Activated gamma-delta T cell treated with anti-CD3 and anti-CD28 coated beads, Interleukin-2, amount 50 U/mL, for 16 hours (primary cell): ENCODE results near the gene CORO2B.
"Not testable (repeated sequence)": the region's sequence is repeated elsewhere in the genome, so short reads cannot be mapped to it uniquely, and the experiment has no call there.

Source experiments
- DNase-seq: peaks from one replicate; pipeline ENCODE4 v3.0.0-alpha.2; 2020; ENCODE audit warnings: low read depth

Gene CORO2B

DNA sequence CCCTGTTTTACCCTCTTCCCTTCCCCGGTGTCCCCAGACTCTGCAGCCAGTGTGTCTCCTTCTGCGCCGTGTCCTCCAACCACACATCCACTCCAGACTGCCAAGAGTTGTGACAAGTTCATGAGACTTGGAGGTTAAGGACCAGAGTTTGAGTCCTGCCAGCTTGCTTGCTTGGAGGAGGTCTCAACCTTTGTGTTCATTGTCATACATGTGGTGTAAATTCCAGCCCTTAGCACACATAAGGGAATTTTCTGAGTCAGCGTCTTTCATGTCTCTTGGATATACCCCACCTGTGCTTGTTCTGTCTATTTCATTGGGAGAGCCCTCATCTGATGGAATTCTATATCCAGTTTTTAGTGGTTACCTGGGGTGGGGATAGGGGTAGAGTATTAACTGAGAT lies 13.3 kb downstream of the CORO2B start:
- no peak for DNase-seq

DNA sequence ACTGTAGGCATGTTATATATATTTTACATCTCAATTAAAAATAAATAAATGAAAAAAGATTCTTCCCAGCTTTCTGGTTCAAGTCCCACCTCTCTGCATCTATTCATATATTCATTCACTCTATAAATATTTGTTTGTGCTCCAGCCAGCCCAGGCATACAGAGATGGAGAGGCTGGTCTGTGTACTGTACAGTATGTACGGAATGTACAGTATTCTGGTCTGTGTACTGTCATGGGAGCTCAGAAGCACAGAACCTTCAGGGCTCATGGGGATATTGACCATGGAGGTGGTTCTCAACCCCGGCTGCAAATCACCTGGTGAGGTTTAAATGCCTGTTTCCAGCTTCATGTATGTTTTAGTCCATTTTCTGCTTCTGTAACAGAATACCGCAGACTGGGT lies 13.8 kb downstream of the CORO2B start:
- DNase-seq = no peak

DNA sequence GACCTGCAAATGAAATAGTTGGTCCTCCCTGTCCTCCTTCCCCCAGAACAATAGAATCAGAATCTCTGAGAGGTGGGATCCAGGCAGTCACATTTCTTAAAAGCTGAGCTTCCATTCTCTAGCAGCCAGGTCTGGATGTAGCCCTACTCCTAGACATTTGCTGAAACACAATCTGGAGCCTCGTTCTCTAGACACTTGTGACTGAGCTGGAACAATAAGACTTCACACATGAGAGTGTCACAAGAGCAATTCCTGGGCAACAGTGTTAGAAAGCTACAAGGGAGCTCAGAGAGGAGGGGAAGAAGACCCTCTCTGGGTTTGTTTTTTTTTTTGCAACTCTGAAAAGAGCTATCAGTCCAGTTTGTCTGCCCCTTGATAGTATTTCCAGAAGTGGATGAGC lies 14.5 kb downstream of the CORO2B start:
- DNase-seq = no peak

DNA sequence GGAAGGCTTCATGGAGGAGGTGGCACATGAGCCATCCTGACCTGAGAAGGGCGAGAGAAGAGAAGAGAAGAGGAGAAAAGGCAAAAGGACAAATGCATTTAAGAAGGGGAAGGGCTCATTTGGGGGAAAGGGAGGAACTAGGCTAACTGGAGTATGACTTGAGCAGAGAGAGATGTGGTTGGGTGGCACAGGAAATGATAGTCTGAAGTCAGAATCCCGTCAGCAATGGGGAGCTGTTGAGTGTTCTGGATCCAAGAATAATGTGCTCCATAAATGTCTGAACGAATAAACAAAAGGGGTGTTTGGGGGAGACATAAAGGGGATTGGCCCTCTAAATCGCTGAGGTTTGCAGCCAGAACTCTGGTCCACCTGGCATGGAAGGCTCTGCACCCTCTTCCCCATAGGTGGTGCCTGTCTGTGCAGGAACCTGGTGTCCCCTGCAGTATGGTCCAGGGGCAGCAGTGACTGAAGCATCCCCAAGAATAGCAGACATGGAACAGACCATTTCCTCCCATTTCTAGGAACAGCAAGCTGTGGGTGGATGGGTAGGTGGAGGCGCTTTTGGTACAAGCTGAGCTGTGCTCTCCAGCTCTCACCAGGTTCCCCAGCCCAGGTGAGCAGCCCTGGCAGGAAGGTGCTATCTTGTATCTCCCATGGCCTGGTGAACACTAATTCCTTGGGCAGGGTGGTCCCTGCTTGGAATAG lies 15.2 kb downstream of the CORO2B start:
- no peak for DNase-seq

DNA sequence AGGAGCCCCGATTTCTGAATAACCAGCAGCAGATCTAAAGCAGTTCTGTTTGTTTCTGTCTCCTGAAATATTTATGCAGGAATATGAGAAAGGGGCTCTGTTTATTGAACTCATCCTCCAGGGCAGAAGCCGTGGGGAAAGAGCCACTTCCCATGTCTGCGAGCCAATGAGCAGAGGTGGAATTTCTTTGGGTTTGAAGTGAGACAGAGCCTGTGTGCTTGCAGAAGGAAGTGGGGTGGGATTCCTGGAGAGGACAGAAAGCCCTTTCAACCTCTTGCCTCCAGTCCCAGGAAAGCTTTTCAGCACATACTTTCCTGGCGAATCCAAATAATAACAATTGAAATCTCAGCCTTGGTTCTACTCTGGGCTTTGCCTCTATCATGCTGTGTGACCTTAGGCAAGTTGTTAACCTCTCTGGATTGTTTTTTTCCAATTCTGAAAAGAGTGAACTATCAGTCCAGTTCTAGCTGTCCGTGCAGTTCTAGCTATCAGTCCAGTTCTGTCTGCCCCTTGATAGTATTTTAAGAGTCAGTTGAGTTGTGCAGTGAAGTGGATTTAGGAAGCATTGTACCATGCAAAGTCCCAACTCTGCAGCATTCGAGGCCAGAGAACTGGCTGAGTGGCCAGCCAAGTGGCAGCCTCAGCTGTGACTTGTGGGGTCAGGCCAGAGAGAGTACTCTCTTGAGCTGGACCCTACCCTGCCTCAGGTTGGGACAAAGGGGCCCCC lies 15.9 kb downstream of the CORO2B start:
- DNase-seq = no peak

DNA sequence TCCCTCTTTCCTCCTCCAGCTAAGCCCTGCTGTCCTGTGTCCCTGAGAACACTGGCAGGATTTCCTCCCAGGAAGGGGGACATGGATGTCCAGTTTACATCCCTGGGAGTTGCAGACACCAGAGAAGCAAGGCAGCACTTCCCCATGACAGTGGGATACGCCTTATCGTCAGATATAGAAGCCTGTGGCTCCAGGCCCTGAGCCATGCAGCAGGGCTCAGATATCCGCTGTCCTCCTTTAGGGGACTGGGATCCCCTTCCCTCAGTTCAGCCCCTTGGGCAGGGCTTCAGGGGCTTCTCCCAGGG lies 16.4 kb downstream of the CORO2B start:
- no peak for DNase-seq

DNA sequence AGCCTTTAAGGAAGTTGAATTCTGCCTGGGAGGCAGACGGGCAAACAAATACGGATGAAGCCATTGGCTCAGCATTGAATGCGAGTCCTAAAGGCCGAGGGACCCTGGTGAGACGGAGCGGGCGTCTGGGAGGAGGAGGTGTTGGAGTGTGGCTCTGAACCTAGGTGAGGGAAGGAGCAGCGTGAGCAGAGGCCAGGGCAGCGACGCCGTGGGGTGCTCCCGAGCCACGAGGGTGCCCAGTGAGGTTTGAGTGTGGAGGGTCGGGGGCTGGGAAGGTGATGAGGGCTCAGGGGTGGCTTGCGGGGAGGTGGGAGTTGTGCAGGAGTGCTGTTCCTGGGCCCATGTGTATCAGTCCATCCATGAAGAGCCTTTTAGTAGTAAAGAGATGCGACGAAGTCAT lies 17.0 kb downstream of the CORO2B start:
- DNase-seq = no peak

DNA sequence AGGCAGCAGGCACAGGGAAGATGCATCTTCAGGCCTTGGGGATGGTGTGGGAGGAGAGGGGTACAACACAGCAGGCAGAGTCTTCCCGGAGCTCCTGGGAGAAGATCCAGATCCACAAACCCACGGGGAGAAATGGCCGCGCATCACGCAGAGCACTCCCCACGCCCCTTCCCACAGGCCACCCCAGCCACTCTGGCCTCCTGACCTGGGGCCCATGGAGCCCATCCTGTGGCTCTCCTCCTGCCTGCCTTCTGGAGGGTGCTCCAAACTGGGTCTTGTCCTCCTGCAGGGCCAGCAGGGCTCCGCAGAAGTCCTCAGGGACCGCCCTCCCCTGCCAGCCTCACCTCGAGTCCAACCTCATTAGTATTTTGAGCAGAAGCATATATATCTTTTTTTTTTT lies 17.9 kb downstream of the CORO2B start:
- no peak for DNase-seq

DNA sequence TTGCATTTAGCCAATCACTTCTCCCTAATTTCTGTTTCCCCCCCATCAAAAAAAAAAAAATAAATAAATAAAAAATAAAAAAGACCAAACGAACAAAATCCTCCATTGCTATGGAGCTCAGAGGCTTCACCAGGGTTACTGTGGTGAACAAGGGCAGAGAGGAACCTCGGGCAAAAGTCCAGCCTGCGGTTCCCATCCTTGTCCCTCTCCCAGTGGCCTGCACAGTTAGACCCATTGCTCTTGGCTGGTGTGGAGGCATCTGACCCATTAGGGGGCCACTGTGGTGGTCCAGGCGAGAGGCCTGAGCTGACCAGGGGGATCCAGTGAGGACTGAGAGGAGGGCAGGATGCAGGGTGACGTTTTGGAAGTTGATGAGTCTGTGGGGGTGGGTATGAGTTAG lies 18.8 kb downstream of the CORO2B start:
- no peak for DNase-seq

DNA sequence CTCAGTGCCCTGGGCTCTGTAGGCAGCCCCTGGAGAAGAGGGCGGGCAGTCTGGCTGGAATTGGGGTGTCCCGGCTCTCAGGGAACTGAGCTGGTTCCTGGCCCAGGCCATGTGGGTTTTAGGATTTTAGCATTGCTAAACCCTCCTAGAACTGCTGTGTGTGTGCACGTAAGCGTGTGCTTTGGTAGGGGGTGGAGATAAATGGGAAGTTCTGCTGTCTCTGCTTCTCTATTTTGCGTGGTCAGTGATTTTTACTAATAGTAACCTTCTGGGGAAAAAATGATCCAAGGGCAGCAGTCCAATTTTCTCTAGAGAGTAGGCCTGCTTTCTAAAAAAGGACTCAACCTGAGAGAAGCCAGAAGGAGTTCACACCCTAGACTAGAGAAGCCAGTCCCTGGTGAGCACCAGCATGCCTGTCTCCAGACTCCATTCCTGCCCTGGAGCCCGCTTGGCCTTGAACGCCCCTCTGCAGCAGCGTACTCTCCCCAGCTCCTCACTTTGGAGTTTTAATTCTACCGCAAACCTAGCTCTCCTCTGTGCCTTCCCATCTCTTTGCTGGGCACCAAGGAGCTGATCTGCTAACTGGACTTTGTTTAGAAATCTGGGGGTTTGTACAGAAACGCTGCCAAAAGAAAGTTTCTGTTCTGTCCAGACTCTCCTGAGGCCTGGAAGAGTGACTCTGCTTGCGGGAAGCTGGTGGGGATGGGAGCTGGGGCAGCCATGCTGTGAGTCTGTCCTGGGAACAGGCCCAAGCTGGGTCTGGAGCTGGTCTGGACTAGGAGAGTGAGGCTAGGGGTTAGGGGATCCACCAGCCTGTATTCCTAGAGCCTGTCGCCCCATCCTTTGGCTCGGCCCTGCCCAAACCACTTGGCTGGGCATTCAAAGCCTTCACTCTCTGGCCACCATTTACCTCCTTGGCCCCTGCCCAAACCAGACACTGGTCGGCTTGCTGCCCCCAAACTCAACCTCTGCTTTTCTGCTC lies 19.7 kb downstream of the CORO2B start:
- DNase-seq = no peak

DNA sequence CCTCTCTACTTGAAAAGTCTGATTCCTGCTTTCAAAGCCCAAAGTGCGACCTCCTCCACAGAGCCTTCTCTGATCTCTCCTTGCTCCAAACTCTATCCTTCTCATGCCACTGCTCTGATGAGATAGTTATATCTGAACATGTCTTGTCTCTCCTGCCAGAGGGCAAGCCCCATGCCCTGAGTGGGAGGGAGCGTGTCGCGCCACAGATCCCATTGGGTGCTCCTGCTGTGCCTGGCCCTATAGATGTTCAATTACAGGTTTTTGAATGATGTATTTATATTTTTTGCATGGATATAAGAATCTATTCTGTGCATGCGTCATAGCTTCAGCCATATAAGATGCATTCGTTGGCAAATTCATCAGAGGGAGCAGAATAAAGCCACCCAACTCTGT lies 20.4 kb downstream of the CORO2B start:
- DNase-seq = no peak

DNA sequence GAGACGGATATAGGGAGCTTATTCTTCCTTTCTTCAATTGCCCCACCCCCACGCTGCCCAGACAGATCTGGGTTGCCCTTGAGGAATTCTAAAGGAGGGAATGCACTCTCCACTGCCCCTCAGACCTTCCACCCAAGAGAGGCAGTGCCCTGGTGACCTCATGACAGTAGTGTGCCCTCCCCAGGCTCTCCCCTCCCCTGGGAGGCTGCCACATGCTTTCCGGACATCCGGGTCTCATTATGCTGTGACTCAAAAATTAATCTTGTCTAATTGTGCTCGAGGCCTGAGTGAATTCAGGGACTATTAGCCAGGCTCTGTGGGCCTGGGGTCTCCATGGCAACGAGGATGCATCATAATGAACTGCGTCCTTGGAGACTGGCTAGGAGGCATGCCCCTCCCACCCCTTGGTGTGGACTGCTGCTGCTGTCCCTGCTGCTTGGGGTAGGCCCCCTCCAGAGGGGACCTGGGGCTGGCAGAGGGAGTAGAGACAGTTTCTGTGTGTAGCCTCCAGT lies 20.8 kb downstream of the CORO2B start:
- no peak for DNase-seq

DNA sequence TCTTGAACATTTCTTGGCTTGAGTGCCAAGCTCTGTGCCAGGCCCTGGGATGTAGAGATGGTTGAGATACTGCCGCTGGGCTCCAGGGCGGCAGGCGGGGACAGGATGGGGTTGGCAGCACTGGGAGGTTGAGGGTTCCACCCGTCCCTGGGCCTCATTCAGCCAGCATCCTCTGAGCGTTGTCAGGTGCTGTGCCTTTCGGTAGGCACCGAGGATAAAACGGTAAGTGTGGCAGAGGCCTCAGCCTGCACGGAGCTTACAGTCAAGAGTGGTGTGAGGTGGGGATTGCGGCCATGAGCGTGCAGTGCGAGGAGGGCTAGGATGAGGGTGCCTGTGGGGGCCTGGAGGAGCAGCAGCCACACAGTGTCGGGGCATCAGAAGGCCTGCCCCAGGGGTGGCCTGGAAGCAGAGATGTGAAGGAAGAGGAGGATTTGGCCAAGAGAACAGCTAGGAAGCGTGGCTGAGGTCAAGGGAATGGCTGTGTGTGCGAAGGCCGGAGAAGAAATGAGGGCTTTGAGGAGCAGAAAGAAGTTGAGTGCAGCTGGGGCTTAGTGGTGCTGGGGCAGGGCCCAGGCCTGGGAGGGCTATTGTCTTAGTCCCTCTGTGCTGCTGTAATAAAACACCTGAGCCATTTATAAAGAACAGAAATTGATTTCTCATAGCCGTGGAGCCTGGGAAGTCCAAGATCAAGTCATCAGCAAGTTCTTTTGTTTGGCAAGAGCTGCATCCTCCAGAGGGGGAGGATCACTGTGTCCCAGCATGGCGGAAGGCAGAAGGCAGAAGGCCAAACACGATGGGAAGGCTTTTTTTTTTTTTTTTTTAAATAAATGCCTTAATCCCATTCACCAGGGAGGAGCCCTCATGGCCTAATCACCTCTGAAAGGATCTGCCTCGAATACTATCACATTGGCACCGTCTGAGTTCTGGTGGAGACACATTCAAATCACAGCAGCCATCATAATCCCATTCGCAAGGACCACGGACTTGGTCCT lies 22.7 kb downstream of the CORO2B start:
- DNase-seq = no peak

DNA sequence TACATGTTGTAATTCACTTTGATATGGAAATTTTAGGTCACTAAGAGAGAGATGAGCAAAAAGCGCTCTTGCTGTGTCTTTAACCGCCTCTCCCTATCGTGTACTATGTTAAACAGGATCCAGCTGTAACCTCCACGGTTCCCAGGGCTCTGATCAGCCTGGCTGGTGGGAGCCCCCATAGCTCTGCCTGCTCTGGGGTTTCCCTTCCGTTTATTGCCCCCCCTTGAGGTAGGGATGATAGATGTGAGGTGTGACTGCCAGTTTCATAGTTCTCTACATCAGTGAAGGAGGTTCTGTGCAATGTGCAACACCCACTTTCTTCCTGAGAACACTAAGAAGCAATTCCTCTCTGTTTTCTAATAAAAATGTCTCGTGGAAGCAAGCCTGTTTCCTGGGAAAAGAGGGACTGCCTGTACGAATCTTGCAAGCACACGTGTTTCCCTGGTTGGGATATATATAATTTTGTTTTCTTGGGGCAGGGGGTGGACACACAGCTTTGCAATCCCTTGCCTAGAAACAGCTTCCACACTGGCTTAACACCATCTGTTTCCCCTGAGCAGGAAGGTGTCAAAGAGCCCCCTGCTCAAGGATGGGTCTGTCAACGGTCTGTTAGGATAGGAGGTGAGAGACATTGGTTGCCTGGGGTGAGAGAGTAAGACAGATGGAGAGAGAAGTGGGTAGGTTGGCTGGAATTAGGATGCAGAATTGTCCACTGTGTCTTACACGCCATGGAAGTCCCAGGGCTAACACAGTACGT lies 23.8 kb downstream of the CORO2B start:
- no peak for DNase-seq

DNA sequence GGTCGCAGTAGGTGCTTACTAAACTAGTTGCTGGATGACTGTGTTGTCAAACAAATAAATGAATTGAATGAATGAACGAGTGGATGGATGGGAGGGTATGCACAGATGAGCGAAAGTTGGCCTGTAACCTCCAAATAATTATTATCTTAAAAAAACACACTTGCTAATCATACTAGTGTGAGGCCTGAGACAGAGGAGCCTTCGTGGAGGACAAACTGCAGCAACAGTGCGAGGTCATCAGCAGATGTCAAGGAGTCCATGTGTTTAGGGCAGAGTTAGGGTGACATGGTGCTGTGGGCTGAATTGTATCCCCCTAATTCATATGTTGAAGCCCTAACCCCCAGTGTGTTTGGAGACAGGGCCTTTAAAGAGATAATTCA lies 24.4 kb downstream of the CORO2B start:
- DNase-seq = no peak

DNA sequence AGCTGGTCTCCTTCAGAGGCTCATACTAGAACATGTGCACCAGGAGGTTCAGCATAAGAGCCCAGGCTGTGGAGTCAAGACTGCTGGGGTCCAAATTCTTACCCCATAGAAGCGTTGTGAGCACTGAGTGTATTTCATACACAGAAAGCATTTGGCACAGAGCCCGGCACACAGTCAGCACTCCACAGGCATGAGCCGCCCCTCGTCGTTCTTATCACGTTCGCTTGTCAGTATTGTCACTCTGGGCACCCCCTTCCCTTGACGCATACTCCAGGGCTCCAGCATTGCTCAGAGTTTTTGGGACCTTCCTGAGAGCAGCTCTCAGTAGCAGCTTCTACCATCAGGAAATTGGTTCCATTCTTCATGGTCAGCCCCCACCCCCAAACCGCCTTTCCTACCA lies 25.2 kb downstream of the CORO2B start:
- no peak for DNase-seq

DNA sequence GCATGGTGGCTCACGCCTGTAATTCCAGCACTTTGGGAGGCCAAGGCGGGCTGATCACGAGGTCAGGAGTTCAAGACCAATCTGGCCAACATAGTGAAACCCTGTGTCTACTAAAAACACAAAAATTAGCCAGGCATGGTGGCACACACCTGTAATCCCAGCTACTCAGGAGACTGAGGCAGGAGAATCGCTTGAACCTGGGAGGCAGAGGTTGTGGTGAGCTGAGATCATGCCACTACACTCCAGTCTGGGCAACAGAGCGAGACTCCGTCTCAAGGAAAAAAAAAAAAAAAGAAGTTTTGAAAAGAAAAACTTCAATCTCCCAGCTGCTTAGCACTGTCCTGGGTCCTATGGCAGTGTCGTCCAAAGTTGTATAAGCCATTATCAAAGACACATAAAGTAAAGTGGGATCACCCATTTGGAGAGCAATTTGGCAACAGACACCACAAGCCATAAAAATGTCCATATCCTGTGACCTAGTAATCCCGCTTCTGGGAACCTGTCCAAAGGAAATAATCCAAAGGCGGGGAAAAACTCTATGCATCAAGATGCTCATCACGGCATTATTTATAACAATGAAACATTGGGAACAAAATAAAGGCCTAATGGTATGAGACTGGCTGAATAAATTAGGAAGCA lies 26.2 kb downstream of the CORO2B start:
- DNase-seq = not testable (repeated sequence)

DNA sequence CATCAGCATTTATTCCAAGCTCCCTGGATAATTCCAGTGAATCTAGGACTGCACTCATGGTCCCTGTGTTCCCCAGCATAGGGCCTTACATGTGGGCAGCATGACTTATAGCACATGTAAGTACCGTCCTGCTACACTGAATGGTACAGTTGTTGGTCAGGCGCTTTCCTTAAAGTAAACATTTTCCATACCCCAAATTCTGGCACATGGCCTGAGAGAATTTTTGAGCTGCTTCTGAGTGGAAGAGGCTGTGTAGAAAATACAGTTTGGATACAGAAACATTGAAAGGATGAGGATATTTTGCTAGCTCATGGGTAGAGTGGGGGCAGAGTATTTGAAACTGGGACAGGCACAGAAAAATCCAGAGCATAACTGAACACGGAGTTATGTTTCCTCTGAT lies 27.6 kb downstream of the CORO2B start:
- DNase-seq = no peak

DNA sequence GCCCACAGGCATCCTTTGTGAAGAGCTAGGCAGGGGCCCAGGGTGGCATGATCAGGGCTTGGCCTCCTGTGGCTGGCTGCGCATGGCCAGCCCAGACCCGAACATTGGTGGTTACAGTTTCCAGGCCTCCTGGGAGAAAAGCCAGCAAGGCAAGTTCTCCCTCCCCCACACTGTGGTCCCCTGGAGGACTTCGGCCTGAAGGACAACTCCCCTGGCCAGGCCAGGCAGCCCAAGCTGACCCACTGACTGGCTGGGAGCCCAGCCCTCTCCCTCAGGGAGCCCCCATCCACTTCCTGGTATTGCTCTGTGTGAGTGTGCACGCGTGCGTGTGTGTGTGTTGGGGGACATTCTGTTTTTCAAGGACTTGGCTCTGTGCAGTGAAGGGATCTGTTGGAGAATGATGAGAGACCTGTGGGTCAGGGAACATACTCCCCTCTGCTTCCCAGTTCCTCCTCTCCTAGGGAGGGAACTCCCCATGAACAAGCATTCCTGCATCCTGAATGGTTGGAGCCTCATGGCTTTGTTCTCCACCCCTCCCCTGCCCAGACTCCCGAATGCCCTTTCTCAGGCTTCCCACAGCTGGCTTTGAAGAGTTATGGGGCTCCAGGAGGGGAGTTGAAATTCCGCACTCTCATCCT lies 29.5 kb downstream of the CORO2B start:
- no peak for DNase-seq

DNA sequence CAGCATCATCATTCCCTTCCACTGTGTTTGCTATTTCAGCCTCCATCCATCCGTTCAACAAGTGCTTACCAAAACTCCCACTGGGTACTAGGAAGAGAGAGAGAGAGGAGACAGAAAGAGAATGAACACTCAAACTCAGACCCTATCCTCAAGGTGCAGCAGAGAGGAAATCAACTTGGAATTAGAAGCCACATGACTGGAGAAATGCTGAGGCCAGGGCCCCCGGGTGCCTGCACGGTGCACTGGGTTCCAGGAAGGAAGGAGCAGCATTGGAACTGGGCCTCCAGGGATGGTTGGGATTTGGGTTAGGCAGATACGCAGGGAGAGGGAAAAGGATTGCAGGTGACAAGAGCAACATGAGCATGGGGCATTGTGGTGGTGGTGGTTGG lies 30.0 kb downstream of the CORO2B start:
- no peak for DNase-seq
